RWPE2 (cell line): Measurements from ENCODE around the gene CEP72.
"Not testable (repeated sequence)": the region's sequence is repeated elsewhere in the genome, so short reads cannot be mapped to it uniquely, and the experiment has no call there.

Experiments
- ATAC-seq: fragments of 200-7000 bp; cut with Tn5 transposase; 3 replicates; pipeline ENCODE4 v1.9.1; 2021; ENCODE audit warnings: low read depth
- DNase-seq: peaks from one replicate; pipeline ENCODE4 v3.0.0-alpha.2; 2020; ENCODE audit warnings: low spot score
- H3K27ac ChIP-seq: fragments of 450-650 bp; 2 replicates; pipeline ENCODE4 v1.5.1; 2017; ENCODE audit warnings: mild to moderate bottlenecking; ENCODE audit not compliant: poor library complexity, severe bottlenecking
- H3K27me3 ChIP-seq: fragments of 250-450 bp; sonication (Bioruptor Pico); 2 replicates; pipeline ENCODE4 v1.5.1; 2021; ENCODE audit warnings: mild to moderate bottlenecking, moderate library complexity; ENCODE audit not compliant: insufficient read depth, poor library complexity, severe bottlenecking
- H3K36me3 ChIP-seq: fragments of 250-450 bp; sonication (Bioruptor Pico); 2 replicates; pipeline ENCODE4 v1.5.1; 2020; ENCODE audit warnings: low read depth, mild to moderate bottlenecking, moderate library complexity
- H3K4me1 ChIP-seq: fragments of 250-450 bp; sonication (Bioruptor Pico); 2 replicates; pipeline ENCODE4 v1.5.1; 2021; ENCODE audit warnings: mild to moderate bottlenecking, moderate library complexity; ENCODE audit not compliant: insufficient read depth, poor library complexity, severe bottlenecking
- H3K4me3 ChIP-seq: fragments of 250-450 bp; sonication (Bioruptor Pico); 2 replicates; pipeline ENCODE4 v1.5.1; 2021; ENCODE audit warnings: mild to moderate bottlenecking, moderate library complexity; ENCODE audit not compliant: severe bottlenecking
- H3K9me3 ChIP-seq: fragments of 250-450 bp; sonication (Bioruptor Pico); 2 replicates; pipeline ENCODE4 v1.5.1; 2021; ENCODE audit warnings: mild to moderate bottlenecking, moderate library complexity; ENCODE audit not compliant: severe bottlenecking
- CTCF ChIP-seq: fragments of 450-650 bp; IDR thresholded peaks from one replicate; pipeline ENCODE4 v1.5.1; 2017; ENCODE audit warnings: mild to moderate bottlenecking, moderate library complexity; ENCODE audit not compliant: poor library complexity, severe bottlenecking

Gene CEP72

GRCh38 chr5:680118-680795, 68.1 kb downstream of the CEP72 start:
- not testable (repeated sequence) for H3K4me3 ChIP-seq, DNase-seq, H3K4me1 ChIP-seq, H3K9me3 ChIP-seq, ATAC-seq, H3K27me3 ChIP-seq, H3K36me3 ChIP-seq, H3K27ac ChIP-seq

- ATAC-seq, H3K27me3 ChIP-seq, DNase-seq, H3K4me1 ChIP-seq, H3K4me3 ChIP-seq, H3K9me3 ChIP-seq, H3K27ac ChIP-seq, H3K36me3 ChIP-seq: not testable (repeated sequence)
Observed at GRCh38 chr5:680836-681235, 68.7 kb downstream of the CEP72 start.

GRCh38 chr5:681317-682191, 69.4 kb downstream of the CEP72 start:
- H3K4me1 ChIP-seq, H3K4me3 ChIP-seq, H3K9me3 ChIP-seq, H3K27ac ChIP-seq, H3K36me3 ChIP-seq, DNase-seq, H3K27me3 ChIP-seq, ATAC-seq: not testable (repeated sequence)

- not testable (repeated sequence) for H3K27ac ChIP-seq, H3K4me3 ChIP-seq, ATAC-seq, DNase-seq, H3K27me3 ChIP-seq, H3K36me3 ChIP-seq, H3K4me1 ChIP-seq, H3K9me3 ChIP-seq
Observed at GRCh38 chr5:682216-682615, 70.1 kb downstream of the CEP72 start.

- not testable (repeated sequence) for H3K27me3 ChIP-seq, DNase-seq, H3K4me3 ChIP-seq, H3K4me1 ChIP-seq, H3K9me3 ChIP-seq, H3K27ac ChIP-seq, H3K36me3 ChIP-seq
- peak; percentile 13; the same call in 2 of the 3 replicates for ATAC-seq
Observed at GRCh38 chr5:682651-683358, 70.7 kb downstream of the CEP72 start.

GRCh38 chr5:683551-684481, 71.7 kb downstream of the CEP72 start:
- Histone ChIP-seq H3K36me3 (no peaks in the 10 kb centered on the region), H3K9me3 (no peaks in the 10 kb centered on the region), H3K27ac (no peak overlapping the region), H3K27me3 (no peaks in the 10 kb centered on the region), H3K4me1 (no peaks in the 10 kb centered on the region), H3K4me3 (no peak overlapping the region)
- DNase-seq = no peak
- peak; percentile 38 for ATAC-seq
- TF ChIP-seq CTCF = no peak
